Measurements from ENCODE around the gene TTC9.

DNA sequence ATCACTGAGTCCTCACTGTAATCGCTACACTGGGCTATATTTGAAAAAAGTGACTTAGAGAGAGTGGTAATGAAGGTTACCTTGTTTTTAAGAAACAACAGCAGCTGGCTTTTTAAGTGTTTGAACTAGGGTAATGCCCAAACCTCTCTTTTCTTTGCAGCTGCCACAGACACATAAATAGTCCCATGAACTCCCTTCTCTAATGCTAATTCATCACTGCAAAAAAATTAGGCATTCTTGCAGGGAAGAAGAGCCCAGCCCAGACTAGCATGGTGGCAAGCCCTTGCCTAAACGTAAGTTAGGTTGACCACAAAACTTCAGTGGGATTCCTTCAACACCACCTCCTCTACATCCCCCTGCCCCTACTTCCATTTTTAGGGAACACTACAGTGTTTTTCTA, 23.4 kb upstream of the TTC9 start:
- no peak for TF ChIP-seq FOXJ3 (CRISPR knock-in tag; IDR thresholded peaks at IDR 0.05; ENCODE audit: borderline replicate concordance)
- TF ChIP-seq ELF4 (CRISPR knock-in tag; IDR thresholded peaks at IDR 0.05; ENCODE audit: low read depth) = no peak
- no peak for TF ChIP-seq JAZF1 (CRISPR knock-in tag; IDR thresholded peaks at IDR 0.05)
- no peak for TF ChIP-seq TCF7 (CRISPR knock-in tag; IDR thresholded peaks at IDR 0.05; ENCODE audit: low read depth)
- TF ChIP-seq JUN (CRISPR knock-in tag; IDR thresholded peaks at IDR 0.05) = no peak
- TF ChIP-seq, protein P1, sequence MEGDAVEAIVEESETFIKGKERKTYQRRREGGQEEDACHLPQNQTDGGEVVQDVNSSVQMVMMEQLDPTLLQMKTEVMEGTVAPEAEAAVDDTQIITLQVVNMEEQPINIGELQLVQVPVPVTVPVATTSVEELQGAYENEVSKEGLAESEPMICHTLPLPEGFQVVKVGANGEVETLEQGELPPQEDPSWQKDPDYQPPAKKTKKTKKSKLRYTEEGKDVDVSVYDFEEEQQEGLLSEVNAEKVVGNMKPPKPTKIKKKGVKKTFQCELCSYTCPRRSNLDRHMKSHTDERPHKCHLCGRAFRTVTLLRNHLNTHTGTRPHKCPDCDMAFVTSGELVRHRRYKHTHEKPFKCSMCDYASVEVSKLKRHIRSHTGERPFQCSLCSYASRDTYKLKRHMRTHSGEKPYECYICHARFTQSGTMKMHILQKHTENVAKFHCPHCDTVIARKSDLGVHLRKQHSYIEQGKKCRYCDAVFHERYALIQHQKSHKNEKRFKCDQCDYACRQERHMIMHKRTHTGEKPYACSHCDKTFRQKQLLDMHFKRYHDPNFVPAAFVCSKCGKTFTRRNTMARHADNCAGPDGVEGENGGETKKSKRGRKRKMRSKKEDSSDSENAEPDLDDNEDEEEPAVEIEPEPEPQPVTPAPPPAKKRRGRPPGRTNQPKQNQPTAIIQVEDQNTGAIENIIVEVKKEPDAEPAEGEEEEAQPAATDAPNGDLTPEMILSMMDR (IDR thresholded peaks at IDR 0.05) = no peak

All from WTC11 (cell line).